Astrocyte of the hippocampus (primary cell): Measurements from ENCODE around the gene CAMTA1.
"Not testable (repeated sequence)": the region's sequence is repeated elsewhere in the genome, so short reads cannot be mapped to it uniquely, and the experiment has no call there.

Experiments
- DNase-seq: peaks from one replicate; pipeline ENCODE4 v3.0.0; 2011; ENCODE audit warnings: low read depth, low spot score

The CAMTA1 gene, protein sequence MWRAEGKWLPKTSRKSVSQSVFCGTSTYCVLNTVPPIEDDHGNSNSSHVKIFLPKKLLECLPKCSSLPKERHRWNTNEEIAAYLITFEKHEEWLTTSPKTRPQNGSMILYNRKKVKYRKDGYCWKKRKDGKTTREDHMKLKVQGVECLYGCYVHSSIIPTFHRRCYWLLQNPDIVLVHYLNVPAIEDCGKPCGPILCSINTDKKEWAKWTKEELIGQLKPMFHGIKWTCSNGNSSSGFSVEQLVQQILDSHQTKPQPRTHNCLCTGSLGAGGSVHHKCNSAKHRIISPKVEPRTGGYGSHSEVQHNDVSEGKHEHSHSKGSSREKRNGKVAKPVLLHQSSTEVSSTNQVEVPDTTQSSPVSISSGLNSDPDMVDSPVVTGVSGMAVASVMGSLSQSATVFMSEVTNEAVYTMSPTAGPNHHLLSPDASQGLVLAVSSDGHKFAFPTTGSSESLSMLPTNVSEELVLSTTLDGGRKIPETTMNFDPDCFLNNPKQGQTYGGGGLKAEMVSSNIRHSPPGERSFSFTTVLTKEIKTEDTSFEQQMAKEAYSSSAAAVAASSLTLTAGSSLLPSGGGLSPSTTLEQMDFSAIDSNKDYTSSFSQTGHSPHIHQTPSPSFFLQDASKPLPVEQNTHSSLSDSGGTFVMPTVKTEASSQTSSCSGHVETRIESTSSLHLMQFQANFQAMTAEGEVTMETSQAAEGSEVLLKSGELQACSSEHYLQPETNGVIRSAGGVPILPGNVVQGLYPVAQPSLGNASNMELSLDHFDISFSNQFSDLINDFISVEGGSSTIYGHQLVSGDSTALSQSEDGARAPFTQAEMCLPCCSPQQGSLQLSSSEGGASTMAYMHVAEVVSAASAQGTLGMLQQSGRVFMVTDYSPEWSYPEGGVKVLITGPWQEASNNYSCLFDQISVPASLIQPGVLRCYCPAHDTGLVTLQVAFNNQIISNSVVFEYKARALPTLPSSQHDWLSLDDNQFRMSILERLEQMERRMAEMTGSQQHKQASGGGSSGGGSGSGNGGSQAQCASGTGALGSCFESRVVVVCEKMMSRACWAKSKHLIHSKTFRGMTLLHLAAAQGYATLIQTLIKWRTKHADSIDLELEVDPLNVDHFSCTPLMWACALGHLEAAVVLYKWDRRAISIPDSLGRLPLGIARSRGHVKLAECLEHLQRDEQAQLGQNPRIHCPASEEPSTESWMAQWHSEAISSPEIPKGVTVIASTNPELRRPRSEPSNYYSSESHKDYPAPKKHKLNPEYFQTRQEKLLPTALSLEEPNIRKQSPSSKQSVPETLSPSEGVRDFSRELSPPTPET (N-terminal part only)

DNA sequence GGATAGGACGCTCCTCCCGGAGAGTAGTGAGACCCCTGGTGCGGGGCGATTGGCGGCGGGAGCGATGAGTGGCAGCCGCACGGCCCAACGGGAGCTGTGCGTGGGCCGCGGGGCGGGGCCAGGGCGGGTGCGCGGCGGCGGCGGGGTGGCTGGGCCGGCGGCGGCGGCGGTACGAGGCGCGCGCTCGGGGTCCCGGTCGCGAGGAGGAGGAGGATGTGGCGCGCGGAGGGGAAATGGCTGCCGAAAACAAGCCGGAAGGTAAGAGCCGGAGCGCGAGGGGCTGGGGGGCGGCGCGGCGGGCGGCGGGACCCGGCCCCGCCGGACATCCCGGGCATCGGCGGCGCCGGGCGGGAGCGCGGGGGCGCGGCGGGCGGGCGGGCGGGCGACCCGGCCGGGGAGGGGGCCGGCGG is at the start of gene CAMTA1:
TSS of gene CAMTA1 (plus strand) at position 137 of the 410 bp plus-strand sequence. CDS start at position 214, 77 bp downstream.
- DNase-seq, result no peak

DNA sequence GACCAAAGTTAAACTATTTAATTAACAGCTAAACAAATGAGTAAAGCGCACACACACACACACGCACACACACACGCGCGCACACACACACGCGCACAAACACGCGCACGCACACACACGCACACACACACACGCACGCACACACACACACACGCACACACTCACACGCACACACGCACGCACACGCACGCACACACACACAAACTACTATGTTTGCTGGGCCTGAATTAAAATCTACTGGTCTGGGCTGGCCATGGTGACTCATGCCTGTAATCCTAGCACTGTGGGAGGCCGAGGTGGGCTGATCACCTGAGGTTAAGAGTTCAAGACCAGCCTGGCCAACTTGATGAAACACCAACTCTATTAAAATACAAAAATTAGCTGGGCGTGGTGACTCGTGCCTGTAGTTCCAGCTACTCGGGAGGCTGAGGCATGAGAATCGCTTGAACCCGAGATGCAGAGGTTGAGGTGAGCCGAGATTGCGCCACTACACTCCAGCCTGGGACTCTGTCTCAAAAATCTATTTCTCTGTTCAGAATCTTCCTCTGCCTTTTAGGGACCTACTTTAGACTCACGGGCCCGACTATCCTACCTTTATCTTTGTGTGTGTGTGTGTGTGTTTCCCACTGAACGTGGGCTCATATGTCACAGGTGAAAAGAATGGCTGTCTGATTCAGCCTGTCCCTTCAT is 46.1 kb upstream of the CAMTA1 start:
- DNase-seq, result no peak

DNA sequence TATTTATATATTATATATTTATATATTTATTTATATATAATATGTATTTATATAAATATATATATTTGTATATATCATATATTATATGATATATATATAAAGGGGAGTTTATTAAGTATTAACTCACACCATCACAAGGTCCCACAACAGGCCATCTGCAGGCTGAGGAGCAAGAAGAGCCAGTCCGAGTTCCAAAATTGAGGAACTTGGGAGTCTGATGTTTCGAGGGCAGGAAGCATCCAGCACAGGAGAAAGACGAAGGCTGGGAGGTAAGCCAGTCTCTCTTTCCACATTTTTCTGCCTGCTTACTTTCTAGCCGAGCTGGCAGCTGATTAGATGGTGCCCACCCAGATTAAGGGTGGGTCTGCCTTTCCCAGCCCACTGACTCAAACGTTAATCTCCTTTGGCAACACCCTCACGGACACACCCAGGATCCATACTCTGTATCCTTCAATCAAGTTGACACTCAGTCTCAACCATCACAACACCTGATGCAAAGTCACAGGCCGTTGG is 42.5 kb upstream of the CAMTA1 start:
- not testable (repeated sequence) for DNase-seq

DNA sequence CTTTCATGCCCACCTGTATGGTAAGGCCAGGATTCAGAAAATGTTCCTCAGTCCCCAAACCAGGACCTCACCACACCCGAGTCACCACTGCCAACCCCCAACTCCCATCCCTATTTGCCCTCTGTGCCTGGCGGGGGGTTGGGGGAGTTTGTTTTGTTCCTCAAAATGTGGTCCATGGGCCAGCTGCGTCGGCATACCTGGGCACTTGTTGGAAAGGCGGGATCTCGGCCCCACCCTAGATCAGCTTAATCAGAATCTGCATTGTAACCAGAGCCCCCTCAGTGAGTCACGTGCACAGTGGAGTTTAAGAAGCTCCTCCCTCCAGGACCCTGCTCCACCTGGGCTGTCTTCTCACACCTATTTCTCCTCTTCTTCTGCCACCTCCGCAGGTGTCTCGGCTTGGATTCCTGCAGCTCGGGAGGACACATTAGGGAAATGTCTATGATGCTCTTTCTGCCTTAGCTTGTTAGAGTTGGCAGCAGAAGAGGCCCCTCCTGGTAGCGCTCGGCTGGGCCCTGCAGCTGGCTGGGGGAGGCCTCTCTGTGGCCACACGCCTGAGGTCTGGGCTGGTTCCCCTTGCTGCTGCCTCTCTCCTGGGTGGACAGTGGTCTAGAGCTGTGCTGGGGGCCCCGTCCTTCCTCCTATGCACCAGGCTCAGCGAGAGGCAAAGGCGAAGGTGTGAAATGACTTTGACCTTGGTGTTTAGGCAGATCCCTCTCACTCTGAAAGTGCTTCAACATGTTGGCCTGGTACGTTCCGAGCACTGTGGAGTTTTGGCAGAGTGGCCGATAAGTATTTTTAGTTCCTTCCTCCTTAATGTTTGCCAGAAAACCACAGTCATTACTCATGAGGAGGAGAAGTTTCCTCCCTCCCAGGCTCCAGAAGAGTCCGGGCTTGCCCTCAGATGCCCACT is 41.8 kb upstream of the CAMTA1 start:
- DNase-seq, result peak; percentile 84

DNA sequence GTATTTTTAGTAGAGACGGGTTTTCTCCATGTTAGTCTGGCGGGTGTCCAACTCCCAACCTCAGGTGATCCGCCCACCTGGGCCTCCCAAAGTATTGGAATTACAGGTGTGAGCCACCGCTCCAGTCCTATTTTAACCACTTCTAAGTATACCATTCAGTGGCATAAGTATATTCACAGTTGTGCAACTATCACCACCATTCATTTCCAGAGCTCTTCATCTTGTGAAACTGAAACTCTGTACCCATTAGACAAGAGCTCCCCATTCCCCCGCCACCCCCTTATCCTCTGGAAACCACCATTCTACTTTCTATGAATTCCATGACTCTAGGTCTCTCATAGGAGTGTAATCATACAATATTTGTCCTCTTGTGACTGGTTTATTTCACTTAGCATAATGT is 40.2 kb upstream of the CAMTA1 start:
- DNase-seq, result no peak

DNA sequence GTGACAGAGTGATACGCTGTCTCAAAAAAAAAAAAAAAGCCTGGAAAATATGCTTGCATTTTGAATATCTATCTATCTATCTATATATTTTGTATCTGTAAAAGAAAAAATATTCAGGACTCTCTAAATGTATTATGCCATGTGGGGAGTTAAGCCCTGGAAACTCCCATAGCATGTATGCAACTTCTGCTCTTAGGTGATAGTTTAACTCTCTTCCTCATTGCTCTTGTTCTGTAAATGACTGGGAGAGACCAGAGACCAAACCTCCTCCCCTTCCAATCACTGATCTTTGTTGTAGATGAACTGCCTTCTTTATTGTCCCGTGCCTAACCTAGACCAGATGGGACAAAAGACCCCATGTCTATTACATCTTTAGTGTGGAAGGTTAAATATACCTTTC is 37.6 kb upstream of the CAMTA1 start:
- no peak for DNase-seq

DNA sequence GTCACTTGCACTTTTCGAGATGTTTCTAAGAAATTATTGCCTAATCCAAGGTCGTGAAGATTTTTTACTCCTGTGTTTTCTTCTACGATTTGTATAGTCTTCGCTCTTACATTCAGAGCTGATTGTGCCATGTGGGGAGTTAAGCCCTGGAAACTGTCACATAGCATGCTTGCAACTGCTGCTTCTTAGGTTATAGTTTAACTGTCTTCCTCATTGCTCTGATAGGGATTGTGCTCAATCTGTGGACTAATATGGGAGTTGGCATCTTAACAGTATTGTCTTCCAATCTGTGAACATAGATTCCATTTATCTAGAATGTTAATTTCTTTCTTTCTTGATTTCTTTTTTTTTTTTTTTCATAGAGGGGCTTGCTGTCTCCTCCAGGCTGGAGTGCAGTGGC is 34.8 kb upstream of the CAMTA1 start:
- no peak for DNase-seq

DNA sequence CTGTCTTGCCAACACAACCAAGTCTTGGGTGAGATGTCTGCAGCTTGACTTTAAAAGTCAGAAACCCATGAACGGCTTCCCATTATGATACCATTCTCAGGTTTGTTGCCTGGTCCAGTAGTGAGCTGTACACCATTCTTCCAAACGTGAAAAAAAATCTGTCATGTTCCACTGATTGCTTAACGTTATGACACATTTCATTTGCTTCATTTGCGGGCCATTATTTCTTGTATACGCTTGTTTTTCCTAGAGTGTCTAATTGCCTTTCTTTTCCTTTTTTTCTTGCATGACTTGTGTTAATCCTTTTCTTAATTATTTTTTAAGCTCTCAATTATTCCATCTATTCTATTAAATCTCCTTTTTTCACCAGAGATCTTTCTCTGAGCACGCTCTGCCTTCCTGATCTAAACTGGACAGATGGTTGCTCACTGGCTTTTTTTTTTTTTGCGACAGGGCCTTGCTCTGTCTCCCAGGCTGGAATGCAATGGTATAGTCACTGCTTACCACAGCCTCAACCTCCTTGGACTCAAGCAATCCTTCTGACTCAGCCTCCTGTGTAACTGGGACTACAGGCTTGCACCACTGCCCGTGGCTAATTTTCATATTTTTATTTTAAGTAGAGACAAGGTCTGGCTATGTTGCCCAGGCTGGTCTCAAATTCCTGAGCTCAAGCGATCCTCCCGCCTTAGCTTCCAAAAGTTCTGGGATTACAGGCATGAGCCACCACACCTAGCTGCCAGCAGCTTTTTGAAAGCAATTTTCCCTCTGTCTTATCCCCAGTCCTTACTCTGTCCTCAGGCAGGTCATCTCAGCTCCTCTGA is 31.7 kb upstream of the CAMTA1 start:
- no peak for DNase-seq

DNA sequence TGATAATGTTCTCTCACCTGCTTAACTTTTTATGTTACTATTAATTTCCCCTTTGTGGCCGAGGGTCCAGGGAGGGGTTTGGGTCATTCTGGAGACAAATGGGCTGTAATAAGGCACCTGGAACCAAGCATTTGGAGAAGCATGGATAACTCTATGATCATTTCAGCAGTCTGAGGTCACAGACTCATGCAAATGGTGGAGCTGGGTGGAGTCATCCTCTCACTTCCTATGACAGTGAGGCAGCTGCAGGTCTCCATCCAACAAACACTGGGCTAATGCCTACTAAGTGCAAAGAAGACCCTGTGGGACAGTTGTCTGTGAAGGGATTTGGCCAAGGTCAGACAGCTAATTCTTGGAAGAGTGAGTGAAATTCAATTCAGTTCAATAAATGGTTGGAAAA is 28.8 kb upstream of the CAMTA1 start:
- no peak for DNase-seq

DNA sequence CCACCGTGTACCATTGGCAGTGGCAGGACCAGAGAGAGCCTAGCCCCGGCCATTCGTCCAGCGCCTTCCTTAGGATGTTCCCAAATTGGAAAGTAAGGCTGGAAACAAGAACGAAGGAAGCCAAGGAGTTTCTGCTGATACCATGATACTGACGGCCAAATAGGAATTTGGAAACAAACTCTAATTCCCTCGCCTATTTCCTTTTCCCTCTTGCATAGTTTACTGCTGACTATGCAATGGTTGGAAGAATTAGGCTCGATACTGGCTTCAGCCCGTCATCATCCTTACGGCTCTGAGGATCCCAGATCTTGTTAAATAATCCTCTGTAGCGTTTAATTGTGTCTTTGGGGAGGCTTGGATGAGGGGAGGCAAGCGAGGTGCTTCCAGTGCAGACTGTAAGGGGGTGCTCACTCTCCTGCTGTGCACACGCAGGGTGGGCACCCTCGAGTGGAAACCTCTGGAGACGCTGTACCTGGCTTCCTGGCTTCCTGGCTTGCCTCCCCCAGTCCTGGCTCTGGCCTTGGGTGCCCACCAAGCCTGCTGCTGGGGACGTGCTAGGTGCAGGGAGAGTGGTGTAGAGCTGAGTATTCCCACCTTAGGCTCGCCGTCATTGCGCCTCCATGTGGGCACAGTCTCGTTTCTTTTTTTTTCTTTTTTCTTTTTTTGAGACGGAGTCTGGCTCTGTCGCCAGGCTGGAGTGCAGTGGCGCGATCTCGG is 27.4 kb upstream of the CAMTA1 start:
- DNase-seq, result no peak

DNA sequence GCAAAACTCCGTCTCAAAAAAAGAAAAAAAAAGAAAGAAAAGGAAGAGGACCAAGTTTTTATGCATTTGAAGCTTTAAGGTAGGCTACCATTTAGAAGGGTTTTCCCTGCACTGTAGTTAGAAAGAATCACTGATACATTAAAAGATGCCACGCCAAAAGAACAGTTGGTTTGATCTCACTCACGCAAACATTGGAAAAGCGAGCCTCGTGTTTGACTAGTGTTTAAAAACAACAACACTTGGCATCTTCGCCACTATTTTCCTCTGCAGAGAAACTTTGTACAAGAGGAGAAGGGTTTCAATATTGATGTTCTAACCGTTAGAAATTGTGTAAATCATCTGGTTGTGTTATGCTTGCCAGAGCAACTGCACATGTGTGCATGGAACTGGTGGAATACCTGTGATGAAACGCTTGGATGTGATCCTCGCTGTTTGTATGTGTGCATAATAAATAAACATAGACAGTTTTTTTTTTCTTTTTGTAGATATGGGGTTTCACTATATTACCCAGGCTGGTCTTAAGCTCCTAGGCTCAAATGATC is 24.0 kb upstream of the CAMTA1 start:
- DNase-seq, result no peak

DNA sequence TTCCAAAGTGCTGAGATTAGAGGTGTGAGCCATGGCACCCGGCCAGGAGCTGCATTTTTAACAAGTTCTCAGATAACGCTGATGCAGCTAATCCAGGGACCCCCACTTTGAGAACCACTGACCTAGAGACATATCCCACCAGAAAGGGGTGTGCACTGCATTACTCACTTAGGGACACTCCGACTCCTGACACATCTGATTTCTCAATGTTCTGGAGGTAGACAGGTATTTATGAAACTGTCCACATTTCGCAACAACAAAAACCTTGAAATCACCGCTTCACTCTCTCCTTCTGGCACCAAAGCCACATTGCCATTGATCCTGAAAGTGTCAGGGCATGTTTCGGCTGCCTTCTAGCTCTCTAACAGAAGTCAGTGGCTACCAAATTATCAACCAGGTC is 23.2 kb upstream of the CAMTA1 start:
- no peak for DNase-seq

DNA sequence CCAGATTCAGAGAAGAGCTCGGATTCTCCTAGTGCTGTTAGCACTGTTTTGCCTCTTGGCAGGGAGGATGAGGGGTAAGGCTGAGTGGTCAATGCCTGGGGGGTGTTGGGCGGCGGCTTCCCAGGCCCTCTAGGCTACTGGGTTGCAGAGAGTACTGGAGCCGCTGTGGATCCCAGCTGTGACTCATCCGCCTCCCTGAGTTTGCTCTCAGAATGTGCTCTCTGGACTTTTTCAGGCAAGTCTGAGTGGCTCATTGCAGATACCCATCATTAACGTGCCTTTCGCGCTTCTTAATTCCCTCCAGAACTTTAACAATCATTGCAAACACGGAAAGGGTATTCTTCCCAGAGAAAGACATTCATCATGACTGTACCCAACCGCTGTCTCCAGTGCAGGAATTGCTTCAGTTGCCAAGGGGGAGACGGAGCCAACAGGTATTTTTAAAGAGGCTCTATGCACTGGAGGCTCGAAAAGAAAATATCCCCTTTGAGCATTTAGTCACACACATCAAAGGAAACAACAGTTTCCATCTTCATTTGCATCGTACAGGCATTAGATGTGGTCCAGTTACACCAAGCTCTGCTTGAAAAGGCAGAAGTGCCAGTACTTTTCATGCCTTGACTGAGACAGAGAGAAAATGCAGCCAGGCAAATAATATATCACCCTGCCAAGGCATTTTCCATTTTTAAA is 14.4 kb upstream of the CAMTA1 start:
- DNase-seq, result peak; percentile 72

DNA sequence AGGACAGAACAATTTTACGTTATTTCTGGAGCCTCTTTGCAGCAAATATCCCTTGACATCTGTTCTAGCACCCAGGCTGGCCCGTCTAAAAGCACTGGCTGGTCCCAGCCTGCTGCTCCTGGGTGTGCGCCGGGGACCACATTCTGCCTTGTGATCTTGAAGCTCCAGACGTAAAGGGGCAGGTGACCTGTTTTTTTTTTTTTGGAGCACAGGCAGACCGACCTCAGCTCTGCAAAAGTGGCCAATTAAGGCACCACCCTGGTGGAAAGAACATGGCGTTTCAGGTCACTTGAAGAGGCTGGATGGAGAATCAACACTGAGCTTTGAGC is 13.8 kb upstream of the CAMTA1 start:
- no peak for DNase-seq

DNA sequence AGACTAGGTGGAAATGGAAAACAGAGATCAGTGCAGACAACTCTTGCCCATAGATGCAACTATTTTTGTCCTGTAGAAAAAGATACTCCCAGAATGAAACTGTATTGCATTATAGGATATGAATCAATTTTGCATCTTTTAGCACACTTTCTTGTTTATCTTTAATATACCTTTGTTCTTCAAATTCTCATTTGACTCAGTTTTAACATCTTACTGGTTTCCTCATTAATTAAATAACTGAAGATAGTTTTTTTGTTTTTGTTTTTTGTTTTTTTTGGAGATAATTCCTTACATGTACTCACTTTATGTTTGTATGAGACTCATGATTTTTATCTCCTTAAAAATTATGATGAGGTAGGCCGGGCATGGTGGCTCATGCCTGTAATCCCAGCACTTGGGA is 10.9 kb upstream of the CAMTA1 start:
- DNase-seq, result no peak

DNA sequence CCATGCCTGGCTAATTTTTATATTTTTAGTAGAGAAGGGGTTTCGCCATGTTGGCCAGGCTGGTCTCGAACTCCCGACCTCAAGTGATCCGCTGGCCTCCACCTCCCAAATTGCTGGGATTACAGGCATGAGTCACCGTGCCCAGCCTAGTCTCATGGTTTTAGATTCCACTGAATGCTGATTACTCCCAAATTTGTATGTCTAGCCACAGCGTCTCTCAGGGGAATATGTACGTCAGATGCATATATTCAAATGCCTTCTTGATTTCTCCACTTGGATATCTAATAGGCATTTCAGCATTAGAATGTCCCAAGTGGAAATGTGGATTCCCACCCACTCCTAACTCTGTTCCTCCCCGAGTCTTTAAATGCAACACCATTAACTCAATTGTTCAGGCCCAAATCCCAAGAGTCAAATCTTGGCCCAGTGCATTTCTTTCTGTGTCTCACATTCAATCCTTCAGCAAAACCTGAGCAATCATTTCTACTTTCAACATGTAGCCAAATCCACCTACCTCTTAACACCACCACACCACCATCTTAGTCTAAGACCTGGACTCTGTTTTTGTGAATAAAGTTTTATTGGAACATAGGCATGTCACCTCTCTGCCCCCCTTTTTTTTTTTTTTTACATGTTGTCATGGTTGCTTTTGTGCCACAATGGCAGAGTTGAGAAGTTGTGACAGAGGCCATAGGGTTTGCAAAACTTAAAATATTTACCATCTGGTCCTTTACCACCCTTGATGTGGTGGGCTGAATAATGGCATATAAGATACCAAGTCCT is 9.8 kb upstream of the CAMTA1 start:
- DNase-seq, result no peak

DNA sequence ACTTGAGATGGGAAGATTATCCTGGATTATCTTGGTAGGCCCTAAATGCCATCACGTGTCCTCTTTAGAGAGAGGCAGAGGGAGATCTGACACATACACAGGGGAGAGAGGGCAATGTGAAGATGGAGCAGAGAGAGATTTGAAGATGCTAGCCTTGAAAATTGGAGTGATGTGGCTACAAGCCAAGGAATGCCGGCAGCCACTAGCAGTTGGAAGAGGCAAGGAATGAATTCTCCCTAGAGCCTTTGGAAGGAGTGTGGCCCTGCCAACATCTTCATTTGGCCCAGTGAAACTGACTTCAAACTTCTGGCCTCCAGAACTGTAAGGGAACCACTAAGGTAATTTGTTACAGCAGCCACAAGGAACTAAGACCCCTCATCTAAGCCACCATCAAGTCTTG is 8.9 kb upstream of the CAMTA1 start:
- no peak for DNase-seq
